Astrocyte (in vitro differentiated cells and primary cell): ENCODE measurements around the gene ZNF132.

ENCODE experiments used
- CTCF ChIP-seq: IDR thresholded peaks from 2 replicates; pipeline ENCODE4 v1.5.1; 2011; ENCODE audit warnings: low read depth, mild to moderate bottlenecking, inconsistent platforms, low read length, moderate library complexity; ENCODE audit not compliant: insufficient read depth
- EZH2 ChIP-seq: IDR thresholded peaks from 2 replicates; pipeline ENCODE4 v1.6.1; 2012; ENCODE audit warnings: mild to moderate bottlenecking, low read length, inconsistent platforms; ENCODE audit not compliant: insufficient read depth

- TF ChIP-seq CTCF, result no peak
- TF ChIP-seq EZH2, result no peak
Observed at GRCh38 chr19:58479736-58480480, 40.0 kb upstream of the ZNF132 start.
